Suppressor macrophage treated with lipopolysaccharide for 4 hours (primary cell): ENCODE measurements around the gene AGA.

Source experiments
- DNase-seq: peaks from one replicate; pipeline ENCODE4 v3.0.0-alpha.2; 2020

The AGA gene

DNA sequence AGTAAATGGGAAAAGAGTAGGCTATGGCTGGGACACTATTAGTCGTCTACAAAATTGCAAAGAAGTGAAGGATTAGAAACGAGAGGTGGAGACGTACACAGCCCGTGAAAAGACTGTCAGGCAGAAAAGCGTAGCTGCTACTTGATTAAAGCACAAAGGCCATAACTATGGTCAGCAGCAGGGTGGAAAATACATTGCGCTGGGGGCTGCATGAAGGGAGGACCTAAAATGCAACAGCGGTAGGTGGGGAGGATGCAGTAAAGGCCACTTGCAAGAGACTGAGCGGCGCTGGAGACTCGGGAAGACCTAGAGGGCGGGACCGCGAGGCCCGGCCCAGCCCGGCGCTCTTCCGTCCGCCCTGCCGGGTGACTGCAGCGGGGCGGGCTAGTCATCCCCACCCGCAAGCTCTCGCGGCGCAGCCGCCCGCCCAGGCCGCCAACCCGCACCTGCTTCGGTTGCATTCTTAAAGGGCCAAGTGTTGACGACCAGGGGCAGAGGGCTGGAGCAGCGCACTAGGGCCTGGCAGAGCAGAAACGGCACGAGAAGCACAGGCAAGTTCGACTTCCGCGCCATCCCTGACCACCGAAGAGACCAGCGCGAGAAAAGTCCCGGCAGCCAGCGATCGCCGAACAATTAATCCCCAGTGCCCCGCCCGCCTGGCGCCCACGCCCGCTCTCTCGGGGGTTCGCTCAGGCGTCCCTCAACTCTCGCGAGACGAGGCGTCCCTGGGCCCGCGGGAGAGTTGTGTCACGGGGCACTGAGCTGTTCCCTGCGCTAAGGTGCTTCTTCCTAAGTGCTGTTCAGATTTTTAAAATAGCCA lies at the start of gene AGA:
AGA (minus strand) TSS at position 635 of the 820 bp plus-strand sequence; CDS start at position 573, 62 bp downstream.
- peak; percentile 98 for DNase-seq

GRCh38 chr4:177492022-177492421 lies 49.8 kb upstream of the AGA start:
- no peak for DNase-seq

DNA sequence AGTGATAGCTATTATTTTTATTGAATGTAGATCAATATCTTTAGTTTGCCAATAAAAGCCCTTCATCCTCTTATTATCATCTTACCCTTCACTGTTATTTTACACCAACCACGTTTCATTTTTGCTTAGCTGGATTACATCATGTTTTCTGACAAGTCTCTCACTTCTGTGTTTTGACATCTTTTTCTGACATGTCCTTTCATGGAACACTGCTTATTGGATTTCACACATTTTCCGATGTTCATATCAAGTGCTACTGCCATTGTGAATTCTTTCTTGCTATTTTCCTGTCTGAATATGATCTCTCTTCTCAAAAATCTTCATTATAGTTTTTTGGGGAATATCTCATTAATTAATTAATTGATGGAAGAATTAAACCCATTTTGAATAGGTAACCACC lies 48.5 kb upstream of the AGA start:
- DNase-seq: no peak

DNA sequence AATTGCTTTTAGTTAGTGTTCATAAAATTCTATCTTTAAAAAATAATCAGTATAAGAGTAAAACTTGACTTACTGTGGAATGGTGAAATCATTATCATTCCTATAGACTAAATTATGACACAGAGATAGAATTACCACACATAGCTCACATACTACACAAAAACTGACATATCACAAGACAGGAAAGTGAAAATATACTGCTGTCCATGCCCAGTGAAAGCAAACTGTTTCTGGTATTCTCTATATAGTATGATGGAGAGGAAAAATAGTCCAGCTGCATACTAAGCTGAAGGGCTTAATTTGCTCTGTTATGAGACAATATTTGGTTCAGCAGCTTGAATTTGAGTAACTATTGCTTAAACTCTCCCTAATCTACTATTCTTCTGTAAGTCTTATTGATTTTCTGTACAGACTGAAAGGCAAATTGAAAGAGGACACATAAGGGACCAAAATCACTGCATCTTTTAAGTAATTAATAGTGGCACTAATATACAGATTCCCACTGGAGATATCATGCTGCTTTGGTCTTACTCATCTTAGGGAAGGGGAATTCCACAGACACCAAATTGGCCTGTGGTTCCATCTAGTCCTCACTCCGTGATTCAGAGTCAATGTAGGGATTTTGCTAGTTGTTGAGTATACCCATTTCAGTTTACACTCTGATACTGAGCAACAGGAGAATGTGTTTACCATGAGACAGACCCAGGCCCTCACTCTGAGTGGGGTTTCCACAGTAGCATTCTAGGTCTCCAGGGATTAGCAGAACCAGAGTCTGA lies 47.4 kb upstream of the AGA start:
- DNase-seq: no peak

GRCh38 chr4:177487977-177488376 lies 45.7 kb upstream of the AGA start:
- DNase-seq: no peak

DNA sequence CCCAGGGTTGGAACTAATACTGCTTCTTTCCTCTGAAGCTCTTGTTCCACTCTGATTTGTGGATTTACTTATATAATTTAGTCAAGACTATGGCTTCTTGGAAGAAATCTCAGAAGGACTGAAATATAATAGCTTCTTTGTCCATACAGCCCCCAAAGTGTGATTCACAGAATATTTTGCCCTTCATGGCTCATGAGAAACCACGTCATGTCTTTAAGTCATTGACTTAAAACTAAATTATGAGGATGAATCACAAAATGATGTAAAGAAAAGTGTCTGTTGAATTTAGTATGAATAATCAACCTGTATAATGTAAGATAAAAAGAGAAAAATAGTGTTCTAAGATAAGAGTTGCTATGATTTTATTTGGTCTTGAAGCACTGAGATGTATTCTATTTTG lies 43.3 kb upstream of the AGA start:
- DNase-seq: no peak

GRCh38 chr4:177484613-177485021 lies 42.4 kb upstream of the AGA start:
- DNase-seq: no peak

GRCh38 chr4:177483760-177484159 lies 41.5 kb upstream of the AGA start:
- DNase-seq: no peak

DNA sequence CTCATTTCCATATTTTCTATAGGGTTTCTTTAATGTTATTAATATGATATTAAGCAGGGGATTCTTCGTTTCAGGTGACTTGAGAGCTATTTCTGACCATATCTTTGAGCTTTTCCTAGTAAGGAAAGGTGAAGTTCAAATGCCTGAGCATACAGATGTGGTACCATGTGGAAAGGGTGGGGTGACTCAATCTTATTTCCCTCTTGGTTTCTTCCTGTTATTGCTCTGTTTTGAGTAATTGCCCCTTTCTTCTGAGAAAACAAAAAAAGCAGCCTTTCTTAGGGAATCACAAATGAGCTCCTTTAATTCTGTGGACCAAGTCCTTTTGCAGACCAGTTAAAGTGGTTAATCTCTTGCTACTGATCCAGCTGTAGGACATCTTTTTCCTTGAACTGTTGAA lies 41.0 kb upstream of the AGA start:
- peak; percentile 5 for DNase-seq

DNA sequence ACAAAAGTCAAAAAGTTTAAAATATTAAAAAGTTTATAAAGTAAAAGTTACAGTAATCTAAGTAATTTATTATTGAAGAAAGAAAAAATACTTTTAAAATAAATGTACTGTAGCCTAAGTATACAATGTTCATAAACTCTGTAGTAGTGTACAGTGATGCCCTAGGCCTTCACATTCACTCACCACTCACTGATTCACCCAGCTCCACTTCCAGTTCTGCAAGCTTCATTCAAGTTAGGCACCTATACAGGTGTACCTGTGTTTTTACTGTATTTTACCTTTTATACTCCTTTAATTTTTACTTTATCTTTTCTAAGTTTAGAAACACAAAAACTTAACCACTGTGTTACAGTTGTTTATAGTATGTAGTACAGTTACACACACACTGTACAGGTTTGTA lies 40.1 kb upstream of the AGA start:
- DNase-seq: no peak

- no peak for DNase-seq
These were observed 38.6 kb upstream of the AGA start for GRCh38 chr4:177480795-177481194.

DNA sequence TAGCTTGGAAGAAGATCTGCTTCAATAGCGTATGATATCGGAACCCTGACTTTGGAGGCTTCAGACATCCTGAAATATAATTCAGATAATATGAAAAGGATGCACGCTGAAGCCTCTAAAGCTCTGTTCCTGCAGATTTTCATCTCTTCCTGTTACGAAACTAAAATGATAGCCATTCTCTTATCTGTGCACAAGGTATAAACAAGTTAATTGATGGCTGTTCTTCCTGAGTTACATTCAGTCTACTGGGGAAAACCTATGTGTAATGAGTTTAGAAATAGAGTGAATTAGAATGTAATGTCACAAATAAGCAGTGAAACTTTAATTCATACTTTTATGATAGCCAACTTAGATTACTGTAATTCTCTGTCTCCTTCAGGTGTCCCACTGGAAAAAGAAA lies 36.8 kb upstream of the AGA start:
- no peak for DNase-seq

GRCh38 chr4:177478496-177478895 lies 36.3 kb upstream of the AGA start:
- no peak for DNase-seq

- no peak for DNase-seq
These were observed 31.8 kb upstream of the AGA start for GRCh38 chr4:177473991-177474390.

DNA sequence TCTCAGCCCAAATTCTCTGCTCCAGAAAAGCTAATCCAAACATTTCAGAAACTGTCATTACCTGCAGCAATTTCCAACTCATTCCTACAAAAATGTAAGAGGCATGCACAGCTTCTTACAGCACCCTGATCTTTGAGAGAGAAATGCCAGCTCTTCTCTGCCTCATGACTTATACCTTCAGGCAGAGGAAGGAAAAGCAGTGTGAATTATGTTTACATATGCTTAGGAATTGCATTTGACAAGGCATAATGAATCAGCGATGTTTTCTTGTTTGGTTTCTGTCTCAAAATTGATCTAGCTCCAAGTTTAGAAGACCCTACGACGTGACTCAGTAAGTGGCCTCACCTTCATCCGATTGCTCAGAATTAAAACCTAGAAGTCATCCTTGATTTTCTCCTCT lies 21.8 kb upstream of the AGA start:
- no peak for DNase-seq

DNA sequence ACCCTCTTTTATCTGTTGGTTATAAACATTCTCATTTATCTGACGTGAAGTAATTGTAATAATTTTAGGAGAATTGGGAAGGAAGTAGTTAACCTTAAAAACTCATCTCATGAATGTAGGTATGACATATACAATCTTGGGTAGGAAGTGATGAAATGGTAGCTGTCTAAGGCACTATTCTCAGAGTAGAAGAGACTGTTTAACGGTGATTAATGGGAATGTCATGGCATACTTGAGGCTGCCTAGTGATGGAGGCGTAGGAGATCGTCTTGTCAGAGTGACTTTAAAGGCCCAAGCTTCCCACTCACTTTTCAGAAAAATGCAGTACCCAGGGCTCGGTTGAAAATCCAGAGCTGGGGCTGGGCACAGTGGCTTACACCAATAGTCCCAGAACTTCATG lies 19.4 kb upstream of the AGA start:
- DNase-seq: no peak

DNA sequence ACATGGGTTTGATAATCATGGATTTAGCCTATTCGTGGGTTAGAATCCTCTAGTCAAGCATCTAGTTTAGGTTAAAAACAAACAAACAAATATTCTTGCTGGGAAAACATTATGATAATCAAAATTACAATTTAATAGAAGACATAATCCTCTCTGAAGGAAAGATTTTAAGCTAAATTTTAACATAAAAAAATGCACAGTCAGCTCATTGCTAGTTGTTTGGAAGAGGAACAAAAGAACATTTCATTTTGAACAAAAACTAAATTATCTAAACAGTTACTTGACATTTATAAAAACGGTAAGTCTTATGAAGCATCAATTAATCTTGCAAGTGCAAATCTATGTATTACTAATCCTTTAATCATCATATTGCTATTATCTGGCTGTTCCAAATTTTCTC lies 18.2 kb upstream of the AGA start:
- DNase-seq: no peak

DNA sequence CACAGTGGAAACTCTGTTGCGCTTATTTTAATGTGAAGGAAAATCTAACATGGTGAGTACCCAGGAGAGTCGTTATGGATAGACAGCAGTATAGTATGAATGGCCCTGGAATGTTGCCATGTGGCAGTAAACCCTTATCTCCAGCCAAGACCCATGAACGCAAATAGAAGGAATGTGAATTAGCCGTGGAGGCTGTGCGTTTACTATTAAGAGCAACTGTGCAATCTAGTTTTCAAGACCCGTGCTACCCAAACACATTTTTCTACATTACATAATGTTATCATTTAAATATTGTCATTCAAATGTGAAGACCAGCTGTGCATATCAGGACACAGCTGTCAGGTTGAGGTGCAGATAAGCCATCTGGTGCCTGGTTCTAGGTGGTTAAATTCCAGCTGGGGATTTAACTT lies 13.3 kb upstream of the AGA start:
- no peak for DNase-seq

- DNase-seq: no peak
These were observed 10.9 kb upstream of the AGA start for GRCh38 chr4:177453116-177453515.

DNA sequence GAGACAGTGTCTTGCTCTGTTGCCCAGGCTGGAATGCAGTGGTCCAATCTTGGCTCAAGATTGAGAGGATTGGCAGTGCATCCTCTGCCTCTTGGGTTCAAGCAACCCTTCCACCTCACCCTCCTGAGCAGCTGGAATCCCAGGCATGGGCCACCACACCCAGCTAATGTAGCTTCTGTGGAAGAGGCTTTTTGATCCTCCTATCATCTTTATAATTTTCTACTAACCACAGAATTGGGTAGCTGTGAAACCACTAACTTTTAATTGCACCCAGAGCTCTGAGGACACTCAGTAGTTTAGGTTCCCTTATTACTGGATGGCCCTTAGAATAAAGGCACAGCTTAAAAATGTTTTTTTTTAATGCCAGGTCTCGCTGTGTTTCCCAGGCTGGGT lies 8.9 kb upstream of the AGA start:
- DNase-seq: no peak

GRCh38 chr4:177450426-177451107 lies 8.3 kb upstream of the AGA start:
- DNase-seq: no peak

DNA sequence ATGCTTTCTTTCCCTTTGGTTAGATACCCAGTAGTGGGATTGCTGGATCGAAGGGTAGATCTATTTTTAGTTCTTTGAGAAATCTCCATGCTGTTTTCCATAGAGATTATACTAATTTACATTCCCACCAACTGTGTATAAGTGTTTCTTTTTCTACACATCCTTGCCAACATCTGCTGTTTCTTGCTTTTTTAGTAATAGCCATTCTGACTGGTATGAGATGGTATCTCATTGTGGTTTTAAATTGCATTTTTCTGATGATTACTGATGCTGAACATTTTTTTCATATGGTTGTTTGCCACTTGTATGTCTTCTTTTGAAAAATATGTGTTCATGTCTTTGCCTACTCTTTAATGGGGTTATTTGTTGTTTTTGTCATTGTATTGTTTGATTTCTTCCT lies 6.6 kb upstream of the AGA start:
- no peak for DNase-seq

GRCh38 chr4:177447417-177448004 lies 5.3 kb upstream of the AGA start:
- no peak for DNase-seq
